ENCODE data around the gene FUT6.

GRCh38 chr19:5850189-5850588 is 10.7 kb upstream of the FUT6 start:
- no peak for TF ChIP-seq ZFP30 (CRISPR knock-in tag; IDR thresholded peaks at IDR 0.05)
- TF ChIP-seq ISL1 (CRISPR knock-in tag; IDR thresholded peaks at IDR 0.05): no peak
- no peak for TF ChIP-seq RARB (CRISPR knock-in tag; IDR thresholded peaks at IDR 0.05)
- no peak for TF ChIP-seq BACH2 (CRISPR knock-in tag; IDR thresholded peaks at IDR 0.05; ENCODE audit: borderline replicate concordance)
- TF ChIP-seq PPARA (CRISPR knock-in tag; IDR thresholded peaks at IDR 0.05; ENCODE audit: borderline replicate concordance): no peak
- TF ChIP-seq ZC3H10 (CRISPR knock-in tag; IDR thresholded peaks at IDR 0.05): no peak
- TF ChIP-seq, protein P1, sequence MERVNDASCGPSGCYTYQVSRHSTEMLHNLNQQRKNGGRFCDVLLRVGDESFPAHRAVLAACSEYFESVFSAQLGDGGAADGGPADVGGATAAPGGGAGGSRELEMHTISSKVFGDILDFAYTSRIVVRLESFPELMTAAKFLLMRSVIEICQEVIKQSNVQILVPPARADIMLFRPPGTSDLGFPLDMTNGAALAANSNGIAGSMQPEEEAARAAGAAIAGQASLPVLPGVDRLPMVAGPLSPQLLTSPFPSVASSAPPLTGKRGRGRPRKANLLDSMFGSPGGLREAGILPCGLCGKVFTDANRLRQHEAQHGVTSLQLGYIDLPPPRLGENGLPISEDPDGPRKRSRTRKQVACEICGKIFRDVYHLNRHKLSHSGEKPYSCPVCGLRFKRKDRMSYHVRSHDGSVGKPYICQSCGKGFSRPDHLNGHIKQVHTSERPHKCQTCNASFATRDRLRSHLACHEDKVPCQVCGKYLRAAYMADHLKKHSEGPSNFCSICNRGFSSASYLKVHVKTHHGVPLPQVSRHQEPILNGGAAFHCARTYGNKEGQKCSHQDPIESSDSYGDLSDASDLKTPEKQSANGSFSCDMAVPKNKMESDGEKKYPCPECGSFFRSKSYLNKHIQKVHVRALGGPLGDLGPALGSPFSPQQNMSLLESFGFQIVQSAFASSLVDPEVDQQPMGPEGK (CRISPR knock-in tag; IDR thresholded peaks at IDR 0.05; ENCODE audit: borderline replicate concordance): no peak
- TF ChIP-seq POU6F1 (CRISPR knock-in tag; IDR thresholded peaks at IDR 0.05; ENCODE audit: borderline replicate concordance, low read depth): no peak
- TF ChIP-seq SNAI2 (CRISPR knock-in tag; IDR thresholded peaks at IDR 0.05): no peak
- TF ChIP-seq ZFP3 (CRISPR knock-in tag; IDR thresholded peaks at IDR 0.05): no peak
- no peak for TF ChIP-seq ZNF8 (CRISPR knock-in tag; IDR thresholded peaks at IDR 0.05)
- no peak for TF ChIP-seq TOX (CRISPR knock-in tag; IDR thresholded peaks at IDR 0.05; ENCODE audit: borderline replicate concordance)
- no peak for TF ChIP-seq TSHZ2 (CRISPR knock-in tag; IDR thresholded peaks at IDR 0.05)
- no peak for TF ChIP-seq CREB5 (CRISPR knock-in tag; IDR thresholded peaks at IDR 0.05; ENCODE audit: low read depth)
